ENCODE measurements around the gene COPZ1.
"Not testable (repeated sequence)": the region's sequence is repeated elsewhere in the genome, so short reads cannot be mapped to it uniquely, and the experiment has no call there.

COPZ1 gene, protein sequence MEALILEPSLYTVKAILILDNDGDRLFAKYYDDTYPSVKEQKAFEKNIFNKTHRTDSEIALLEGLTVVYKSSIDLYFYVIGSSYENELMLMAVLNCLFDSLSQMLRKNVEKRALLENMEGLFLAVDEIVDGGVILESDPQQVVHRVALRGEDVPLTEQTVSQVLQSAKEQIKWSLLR

DNA sequence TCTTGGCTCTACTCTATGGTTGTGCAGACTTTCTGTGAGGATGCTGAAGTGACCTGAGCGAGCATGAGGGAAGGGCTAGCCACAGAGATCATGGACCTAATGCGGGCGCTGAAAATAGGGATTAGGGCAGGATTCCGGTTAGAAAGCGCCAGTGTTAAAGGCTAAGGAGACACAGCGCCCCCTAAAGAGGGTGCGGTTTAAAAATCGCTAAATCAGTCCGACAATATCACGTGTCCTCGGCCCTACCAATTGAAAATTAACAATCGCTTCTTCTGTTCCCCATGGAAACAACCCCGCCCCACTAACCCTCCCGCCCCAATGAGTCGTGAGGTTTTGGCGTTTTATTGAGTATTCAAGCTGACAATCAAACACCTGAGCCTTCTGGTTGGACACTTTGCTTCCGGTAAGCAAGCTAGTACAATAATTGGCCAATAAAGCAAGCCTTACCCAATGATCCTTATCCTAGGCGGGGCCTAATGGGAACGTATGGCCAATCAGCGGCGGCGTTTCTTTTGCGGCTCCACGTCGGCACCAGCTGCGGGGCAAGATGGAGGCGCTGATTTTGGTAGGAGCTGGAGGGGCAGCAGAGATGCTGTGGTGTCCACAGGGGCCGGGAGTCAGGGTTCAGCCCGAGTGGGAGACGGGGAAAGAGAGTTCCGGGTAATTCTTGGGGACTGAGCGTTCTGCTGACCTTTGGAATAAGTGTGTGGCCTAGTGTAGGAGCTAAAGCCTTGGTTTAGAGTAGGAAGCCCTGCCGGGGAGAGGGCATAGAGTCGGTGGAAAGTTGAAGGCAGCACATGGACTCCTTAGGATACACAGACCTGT is at the start of gene COPZ1:
COPZ1 (plus strand) TSS at position 515 of the 825 bp plus-strand sequence; CDS start at position 548, 33 bp downstream.
- peak within 1 kb of the TSS; percentile 83 for H3K4me3 ChIP-seq (ENCODE audit: low read depth, low read length)
- peak; percentile 99 for DNase-seq (ENCODE audit: low read depth)

DNA sequence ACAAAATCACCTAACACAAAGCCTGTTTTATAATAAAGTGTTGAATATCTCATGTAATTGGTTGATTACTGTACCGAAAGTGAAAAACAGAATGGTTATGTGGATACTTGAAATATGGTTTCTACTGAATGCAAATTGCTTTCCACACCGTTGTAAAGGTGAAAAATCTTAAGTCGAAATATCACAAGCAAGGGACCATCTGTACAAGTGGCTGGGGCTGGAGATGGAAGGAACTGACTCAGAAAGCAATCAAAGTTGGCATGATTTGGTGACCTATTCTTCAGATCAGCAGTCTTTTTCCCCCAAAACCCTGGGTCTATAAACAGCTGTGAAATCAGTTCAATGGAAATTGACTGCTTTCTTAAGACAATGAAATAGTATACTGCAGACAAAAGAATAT is 48.6 kb upstream of the COPZ1 start:
- H3K4me3 ChIP-seq (ENCODE audit: low read depth, low read length), result no peak overlapping the region
- DNase-seq (ENCODE audit: low read depth), result no peak

DNA sequence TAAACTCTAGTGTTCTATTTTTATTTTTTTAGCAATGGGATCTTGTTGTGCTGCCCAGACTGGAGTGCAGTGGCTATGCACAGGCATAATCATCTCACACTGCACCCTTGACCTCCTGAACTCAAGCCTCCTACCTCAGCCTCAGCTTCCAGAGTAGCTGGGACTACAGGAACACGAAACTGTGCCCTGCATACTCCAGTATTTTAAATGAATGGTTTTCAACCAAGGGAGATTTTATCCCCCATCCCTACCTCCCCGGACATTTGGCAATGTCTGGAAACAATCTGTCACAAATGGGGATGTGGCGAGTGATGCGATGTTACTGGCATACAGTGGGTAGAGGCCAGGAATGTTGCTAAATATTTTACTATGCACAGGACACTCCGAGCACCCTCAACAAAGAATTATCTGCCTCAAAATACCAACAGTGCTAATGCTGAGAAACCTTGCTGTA is 47.1 kb upstream of the COPZ1 start:
- DNase-seq (ENCODE audit: low read depth), result no peak
- H3K4me3 ChIP-seq (ENCODE audit: low read depth, low read length), result peak overlapping the region; percentile 58

DNA sequence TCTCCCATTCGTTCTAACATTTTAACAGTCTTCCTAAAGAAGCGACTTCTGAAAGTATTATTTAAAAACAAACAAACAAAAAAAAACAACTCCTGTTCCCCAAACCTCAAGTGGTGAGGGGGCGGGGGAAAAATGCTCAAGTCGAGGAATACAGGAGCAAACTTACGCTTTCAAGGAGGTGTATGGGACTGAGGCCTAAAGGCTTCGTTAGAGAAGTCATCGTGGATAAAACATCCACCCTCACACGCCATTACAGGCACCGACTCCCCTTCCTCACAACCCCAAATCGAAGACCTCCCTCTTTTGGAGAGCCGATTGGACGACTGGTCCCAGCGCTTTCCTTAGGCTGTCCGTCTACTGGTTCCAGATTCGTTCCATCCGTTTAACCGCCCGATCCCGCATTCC is 45.7 kb upstream of the COPZ1 start:
- H3K4me3 ChIP-seq (ENCODE audit: low read depth, low read length), result peak overlapping the region; percentile 58
- DNase-seq (ENCODE audit: low read depth), result no peak

DNA sequence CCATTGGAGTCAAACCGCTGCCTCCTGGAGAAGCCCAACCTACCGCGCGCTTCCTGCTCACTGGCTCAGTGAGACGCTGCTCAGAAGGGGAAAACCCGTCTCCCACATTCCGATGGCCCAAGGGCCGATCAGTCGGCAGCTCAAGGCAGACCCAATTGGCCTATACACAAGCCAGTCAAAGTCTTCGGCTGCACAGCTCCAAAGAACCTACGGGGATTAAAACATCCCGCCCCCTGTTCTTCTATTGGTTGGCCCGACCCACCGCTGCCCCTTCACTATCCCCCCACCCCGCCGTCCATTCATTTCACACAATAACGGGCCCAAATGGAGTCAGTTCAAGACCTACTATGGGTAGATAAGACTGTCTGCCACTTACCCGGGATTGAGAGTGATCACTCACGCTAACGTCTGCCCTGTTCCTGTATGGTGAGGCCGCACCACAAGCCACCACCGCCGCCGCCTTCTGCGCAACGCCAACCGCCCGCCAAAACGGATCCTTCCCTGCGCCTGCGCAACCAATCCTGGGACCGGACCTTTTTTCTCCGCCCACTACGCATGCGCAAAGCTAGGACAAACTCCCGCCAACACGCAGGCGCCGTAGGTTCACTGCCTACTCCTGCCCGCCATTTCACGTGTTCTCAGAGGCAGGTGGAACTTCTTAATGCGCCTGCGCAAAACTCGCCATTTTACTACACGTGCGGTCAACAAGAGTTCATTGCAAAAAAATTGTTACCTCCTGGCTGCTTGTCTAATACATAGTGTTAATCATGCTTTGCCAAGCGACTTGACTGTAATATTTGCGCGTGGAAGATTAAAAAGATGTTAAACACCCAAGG is 45.1 kb upstream of the COPZ1 start, which contains the start of gene CBX5:
CBX5 (minus strand) TSS at position 491 of the 836 bp plus-strand sequence. CDS start 22,472 bp downstream, outside the sequence.
- peak; percentile 100 for DNase-seq (ENCODE audit: low read depth)
- H3K4me3 ChIP-seq (ENCODE audit: low read depth, low read length), result peak within 1 kb of the TSS; percentile 58

DNA sequence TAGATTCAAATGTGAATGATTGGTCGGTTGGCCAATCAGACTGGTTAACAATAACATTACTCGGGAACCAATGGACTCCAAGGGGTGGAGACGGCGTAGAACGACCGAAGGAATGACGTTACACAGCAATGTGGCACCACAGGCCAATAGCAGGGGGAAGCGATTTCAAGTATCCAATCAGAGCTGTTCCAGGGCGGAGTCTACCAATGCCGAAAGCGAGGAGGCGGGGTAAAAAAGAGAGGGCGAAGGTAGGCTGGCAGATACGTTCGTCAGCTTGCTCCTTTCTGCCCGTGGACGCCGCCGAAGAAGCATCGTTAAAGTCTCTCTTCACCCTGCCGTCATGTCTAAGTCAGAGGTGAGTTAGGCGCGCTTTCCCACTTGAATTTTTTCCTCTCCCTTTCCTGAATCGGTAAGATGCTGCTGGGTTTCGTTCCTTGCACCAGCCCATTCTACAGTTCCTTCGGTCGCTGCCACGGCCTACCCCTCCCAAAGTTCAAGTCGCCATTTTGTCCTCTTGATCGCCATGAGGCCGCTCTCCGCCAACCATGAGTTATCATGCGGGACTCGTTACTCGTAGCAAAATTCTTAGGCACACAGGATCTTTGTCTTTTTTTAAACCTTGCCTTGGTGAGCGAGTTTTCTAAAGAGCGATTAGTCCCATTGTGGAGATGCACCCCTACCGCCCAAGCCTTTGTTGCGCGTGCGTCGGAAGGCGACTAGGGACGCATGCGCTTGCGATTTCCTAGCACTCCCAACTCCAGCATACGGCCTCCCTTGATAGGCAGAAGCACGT is 44.3 kb upstream of the COPZ1 start, which contains the start of gene HNRNPA1:
HNRNPA1 (plus strand) TSS at position 259 of the 793 bp plus-strand sequence; CDS start at position 341, 82 bp downstream.
- H3K4me3 ChIP-seq (ENCODE audit: low read depth, low read length), result peak within 1 kb of the TSS; percentile 58
- DNase-seq (ENCODE audit: low read depth), result peak; percentile 100

DNA sequence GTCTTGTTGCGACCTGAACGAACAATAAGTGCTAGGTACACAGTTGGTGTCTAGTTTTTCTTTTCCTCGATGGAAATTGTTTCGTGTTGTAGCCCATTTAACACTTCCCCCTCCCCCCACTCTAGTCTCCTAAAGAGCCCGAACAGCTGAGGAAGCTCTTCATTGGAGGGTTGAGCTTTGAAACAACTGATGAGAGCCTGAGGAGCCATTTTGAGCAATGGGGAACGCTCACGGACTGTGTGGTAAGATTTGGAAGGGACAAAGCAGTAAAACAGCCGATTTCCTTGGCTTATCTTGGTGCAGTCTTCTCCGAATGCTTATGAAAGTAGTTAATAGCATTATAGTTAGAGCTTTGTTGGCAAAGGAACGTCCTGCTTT is 43.7 kb upstream of the COPZ1 start:
- peak overlapping the region; percentile 58 for H3K4me3 ChIP-seq (ENCODE audit: low read depth, low read length)
- not testable (repeated sequence) for DNase-seq (ENCODE audit: low read depth)

DNA sequence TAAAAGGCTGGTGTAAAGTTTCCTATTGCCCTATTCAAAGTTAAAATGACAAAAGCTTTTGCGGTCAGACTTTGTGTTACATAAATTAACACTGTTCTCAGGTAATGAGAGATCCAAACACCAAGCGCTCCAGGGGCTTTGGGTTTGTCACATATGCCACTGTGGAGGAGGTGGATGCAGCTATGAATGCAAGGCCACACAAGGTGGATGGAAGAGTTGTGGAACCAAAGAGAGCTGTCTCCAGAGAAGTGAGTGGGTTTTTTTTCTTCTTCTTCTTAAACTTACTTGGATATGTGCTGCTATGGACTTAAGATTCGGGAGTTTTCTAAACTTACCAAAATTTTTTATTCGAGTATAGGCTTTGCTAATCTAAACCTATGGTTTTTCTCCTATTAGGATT is 43.2 kb upstream of the COPZ1 start:
- DNase-seq (ENCODE audit: low read depth), result not testable (repeated sequence)
- H3K4me3 ChIP-seq (ENCODE audit: low read depth, low read length), result peak overlapping the region; percentile 58

DNA sequence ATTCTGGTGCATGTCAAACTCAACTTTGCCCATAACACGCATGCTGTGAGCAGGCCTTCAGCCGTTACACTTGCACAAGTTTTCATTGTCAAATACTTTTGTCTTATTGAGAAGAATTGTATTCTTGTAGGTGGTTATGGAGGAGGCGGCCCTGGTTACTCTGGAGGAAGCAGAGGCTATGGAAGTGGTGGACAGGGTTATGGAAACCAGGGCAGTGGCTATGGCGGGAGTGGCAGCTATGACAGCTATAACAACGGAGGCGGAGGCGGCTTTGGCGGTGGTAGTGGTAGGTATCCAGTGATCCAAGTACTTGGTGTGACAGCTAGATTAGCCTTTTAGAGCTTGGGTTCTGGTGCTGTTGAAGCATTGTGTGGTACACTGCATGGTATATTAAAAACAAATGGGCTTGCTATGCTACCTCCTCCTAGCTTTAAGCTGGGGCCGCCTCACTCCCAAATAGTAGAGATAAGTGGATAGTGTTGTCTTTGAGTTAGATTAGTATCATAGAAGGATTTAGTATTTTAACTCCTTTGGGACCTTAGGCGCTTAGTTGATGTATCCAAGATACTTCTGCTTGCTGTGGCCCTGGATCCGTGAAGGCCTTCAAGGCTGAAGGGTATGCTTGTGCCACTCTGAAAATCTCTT is 41.9 kb upstream of the COPZ1 start:
- peak overlapping the region; percentile 58 for H3K4me3 ChIP-seq (ENCODE audit: low read depth, low read length)
- no peak for DNase-seq (ENCODE audit: low read depth)

DNA sequence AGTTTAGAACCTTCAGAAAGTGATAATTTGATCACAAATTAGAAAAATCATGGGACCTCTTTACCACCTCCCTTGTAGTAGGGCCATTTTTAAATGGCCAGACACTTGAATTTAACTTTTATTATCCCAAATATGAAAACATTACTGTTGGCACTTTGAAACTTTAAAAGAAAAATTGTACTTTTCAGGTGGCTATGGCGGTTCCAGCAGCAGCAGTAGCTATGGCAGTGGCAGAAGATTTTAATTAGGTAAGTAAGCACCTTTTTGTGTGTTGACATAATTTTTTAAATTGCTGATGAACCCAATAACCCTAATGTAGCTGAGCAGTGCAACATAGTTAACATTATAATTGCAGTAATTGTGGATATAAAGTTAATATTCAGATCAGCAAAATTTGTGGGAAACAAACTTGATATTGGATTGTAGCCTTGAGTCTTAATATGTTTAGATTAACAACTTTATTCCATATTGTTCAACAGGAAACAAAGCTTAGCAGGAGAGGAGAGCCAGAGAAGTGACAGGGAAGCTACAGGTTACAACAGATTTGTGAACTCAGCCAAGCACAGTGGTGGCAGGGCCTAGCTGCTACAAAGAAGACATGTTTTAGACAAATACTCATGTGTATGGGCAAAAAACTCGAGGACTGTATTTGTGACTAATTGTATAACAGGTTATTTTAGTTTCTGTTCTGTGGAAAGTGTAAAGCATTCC is 40.7 kb upstream of the COPZ1 start:
- H3K4me3 ChIP-seq (ENCODE audit: low read depth, low read length), result peak overlapping the region; percentile 58
- not testable (repeated sequence) for DNase-seq (ENCODE audit: low read depth)

DNA sequence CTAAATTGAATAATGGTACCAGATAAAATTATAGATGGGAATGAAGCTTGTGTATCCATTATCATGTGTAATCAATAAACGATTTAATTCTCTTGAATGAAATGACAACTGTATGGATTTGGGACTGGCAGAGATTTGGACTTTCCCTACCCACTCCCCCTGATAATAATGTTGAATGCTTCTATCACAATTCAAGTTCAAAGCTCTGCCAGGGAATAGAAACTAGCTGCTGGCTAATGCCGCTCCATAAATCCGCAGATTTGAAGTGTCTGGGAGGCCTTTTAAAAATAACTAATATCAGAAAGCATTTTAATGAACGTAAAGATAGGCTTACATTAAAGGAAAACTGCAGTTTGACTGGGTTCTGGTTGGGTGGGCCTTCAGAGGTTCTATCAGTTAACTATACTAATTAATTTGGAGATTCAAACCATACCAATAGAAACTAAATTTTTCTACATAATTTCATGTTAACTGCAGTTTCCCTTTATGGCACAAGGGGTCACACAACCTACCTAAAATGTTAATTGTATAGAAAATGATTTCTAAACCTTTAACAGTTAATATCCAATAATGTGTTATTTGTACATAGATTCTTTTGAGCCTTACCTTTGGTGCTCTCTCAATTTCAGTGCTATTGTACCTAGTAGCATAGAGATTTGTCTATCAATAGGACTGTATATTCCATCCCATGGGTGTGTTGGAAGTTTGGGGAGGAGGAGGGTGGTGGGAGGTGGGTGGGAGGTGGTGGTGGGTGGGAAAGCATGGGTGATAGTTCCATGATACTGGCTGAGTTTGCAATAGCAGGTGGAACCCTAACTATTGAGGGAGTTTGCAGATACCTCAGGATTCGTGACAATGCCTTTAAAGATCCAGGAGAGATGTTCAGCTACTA is 39.5 kb upstream of the COPZ1 start:
- DNase-seq (ENCODE audit: low read depth), result no peak
- H3K4me3 ChIP-seq (ENCODE audit: low read depth, low read length), result no peak overlapping the region

DNA sequence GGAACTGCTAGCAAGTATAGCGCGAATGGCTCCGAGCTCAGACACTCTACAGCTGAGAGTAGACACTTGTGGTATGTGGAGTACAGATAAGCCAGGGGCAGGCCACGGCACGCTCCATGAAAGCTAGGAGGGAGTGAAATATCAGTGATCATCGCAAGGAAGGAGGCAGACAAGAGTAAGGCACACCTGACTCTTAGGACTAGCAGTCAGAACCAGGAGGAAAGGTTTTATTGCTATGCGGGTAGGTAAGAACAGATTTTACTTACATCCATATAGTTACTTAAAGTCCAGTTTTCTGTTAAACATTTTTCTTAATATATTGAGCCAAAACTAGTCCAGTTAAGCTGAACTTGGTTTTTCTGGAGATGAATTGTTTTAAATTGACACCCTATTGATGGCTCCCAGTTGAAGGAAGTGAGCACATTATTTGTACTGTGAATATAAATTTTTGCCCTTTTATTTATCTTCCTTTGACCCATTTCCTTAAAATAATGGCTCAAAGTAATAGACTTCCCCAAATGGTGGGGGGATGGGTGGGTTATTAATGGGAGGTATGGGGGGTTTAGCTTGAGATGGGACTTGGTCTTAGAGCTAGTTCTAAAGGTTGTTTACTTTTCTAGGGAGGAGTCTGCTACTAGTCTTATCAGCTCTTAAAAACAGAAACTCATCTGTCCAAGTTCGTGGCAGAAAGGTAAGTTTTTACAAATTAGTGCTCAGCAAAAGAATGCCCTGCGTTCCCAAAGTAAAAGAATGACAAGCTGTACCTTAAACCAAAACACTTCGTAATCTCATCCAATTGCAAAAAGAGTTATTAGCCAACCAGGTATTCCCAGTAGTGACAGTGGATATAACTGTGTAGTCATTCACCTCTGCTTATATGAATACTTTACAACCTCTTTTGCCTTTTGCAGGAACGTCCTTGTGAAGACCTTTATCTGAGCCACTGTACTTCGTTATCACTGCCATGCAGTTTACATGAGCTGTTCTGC is 38.6 kb upstream of the COPZ1 start:
- H3K4me3 ChIP-seq (ENCODE audit: low read depth, low read length), result no peak overlapping the region
- no peak for DNase-seq (ENCODE audit: low read depth)

DNA sequence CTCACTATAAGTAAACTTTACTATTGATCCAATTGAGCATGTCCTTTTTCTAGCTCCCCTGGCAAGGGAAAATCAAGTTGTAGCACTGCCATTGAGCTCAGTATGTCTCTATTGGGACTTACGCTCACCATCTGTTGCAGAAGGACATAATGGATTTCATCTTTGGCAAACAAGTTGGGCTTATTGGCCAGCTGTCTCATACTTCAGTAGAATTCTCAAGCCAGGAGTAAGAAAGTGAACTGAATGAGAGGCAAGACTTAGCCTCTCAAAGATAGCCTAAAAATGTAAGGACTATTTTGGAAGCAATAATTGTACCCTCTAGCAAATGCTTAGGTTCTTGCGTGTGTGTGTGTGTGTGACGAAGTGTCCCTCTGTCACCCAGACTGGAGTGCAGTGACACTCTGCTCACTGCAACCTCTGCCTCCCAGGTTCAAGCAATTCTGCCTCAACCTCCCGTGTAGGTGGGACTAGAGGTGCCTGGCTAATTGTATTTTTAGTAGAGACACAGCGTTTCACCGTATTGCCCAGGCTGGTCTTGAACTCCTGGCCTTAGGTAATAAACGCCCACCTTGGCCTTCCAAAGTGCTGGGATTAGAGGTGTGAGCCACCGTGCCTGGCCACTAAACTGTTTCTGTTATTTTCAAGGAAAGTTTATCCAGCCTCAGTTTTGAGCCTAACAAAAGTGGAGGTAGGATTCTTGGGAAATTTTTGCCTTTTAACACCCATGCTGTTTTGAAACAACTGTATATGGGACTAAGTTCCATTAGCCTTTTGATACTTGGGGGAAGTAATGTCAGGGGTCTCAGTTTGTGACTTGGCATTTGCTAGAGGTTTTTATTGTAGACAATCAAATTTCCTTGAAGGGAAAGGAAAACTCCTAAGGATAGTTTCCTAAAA is 37.4 kb upstream of the COPZ1 start:
- no peak overlapping the region for H3K4me3 ChIP-seq (ENCODE audit: low read depth, low read length)
- no peak for DNase-seq (ENCODE audit: low read depth)

DNA sequence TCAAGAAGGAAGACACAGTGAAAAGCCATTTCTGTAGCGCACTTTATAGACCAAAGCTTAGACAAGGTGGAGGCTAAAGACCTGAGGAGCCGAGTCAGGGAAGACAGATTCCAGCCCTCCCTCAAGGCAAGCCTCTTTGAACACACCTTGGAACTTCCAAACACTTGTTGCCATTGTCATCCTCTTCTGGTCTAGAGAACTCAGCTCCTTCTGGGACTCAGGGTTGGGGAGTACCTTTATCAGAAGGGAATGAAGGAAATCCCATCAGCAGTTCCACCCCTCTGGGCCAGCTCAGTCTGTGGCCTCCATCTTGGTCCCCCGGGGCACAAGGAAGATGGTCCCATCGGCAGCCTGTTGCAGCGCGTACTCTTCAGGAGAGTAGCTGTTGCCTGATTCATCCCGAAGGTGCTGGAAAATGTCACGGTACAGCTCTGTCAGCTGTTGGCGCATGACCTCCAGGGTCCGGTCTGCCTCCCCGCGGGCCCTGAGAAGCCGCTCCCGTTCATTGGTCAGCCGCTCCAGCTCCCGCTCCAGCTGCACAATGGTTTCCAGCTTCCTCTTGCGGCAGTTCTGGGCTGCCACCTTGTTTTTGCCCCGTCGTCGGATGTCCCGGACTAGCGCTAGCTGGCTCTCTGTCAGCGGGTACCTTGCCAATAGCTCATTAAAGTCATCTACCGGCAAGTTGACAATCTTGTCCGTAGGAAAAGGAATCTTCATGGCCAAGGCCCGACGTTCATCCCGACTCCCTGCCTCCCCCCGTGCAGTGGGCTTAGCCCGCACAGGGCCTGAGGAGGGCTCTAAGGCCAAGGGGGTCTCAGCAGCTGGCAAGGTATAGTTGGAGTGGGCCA is 32.6 kb upstream of the COPZ1 start:
- no peak overlapping the region for H3K4me3 ChIP-seq (ENCODE audit: low read depth, low read length)
- DNase-seq (ENCODE audit: low read depth), result no peak
